ENCODE measurements around the gene TLR9.

GRCh38 chr3:52205727-52206372, 19.6 kb downstream of the TLR9 start:
- TF ChIP-seq MYC (IDR thresholded peaks at IDR 0.05; ENCODE audit: low read depth, low read length) (no peak), POLR2A (IDR thresholded peaks at IDR 0.05; ENCODE audit: extremely low read depth, insufficient read length) (no peak), CTCF (IDR thresholded peaks at IDR 0.05; ENCODE audit: low read depth, low read length) (no peak), MAX (IDR thresholded peaks at IDR 0.05; ENCODE audit: low read depth, low read length) (no peak)
